Activated naive CD4-positive, alpha-beta T cell treated with anti-CD3 and anti-CD28 coated beads, Interleukin-2, amount 50 U/mL, for 72 hours (primary cell): ENCODE measurements around the gene THNSL1. TPM values are rescaled to one million over a fixed set of nuclear protein-coding genes. Genes with fewer than 3 reads are reported as not detected.
A peak's percentile ranks its signal among the peaks of the same experiment; 100 is the strongest.
"Not testable (repeated sequence)": the region's sequence is repeated elsewhere in the genome, so short reads cannot be mapped to it uniquely, and the experiment has no call there.

Experiments used
- ATAC-seq, 2 donors: fragments of 150-1000 bp; cut with Tn5 transposase; 2 replicates each; pipeline ENCODE4 v1.10.0; 2021; ENCODE audit warnings: mild to moderate bottlenecking in 2 of 2, moderate library complexity in 2 of 2
- DNase-seq, 2 donors: peaks; one replicate each; pipeline ENCODE4 v3.0.0; 2021 to 2022; ENCODE audit warnings: low spot score in 2 of 2
- H3K27ac Mint-ChIP-seq, 2 donors: one replicate each; pipeline ENCODE4 v1.8.0; 2022; ENCODE audit warnings: mild to moderate bottlenecking in 2 of 2, mixed read lengths in 2 of 2
- H3K36me3 Mint-ChIP-seq, 2 donors: one replicate each; pipeline ENCODE4 v1.8.0; 2022; ENCODE audit warnings: mixed read lengths in 2 of 2
- H3K9me3 Mint-ChIP-seq, 2 donors: one replicate each; pipeline ENCODE4 v1.8.0; 2022; ENCODE audit warnings: mixed read lengths in 2 of 2
- total RNA-seq, 2 donors: library from RNA; stranded (reverse); gene quantifications; one replicate each; pipeline ENCODE4 v1.2.3, GENCODE V29; 2022

The THNSL1 gene
- 1 to 10 TPM; 3.7 to 6.7 TPM for total RNA-seq

- DNase-seq, result peak; percentile 93 to 97
Observed at GRCh38 chr10:25016376-25017153, at the start of gene THNSL1. Gene THNSL1 (plus strand): TSS chr10:25016612. CDS start chr10:25023224, 6,612 bp downstream.

DNA sequence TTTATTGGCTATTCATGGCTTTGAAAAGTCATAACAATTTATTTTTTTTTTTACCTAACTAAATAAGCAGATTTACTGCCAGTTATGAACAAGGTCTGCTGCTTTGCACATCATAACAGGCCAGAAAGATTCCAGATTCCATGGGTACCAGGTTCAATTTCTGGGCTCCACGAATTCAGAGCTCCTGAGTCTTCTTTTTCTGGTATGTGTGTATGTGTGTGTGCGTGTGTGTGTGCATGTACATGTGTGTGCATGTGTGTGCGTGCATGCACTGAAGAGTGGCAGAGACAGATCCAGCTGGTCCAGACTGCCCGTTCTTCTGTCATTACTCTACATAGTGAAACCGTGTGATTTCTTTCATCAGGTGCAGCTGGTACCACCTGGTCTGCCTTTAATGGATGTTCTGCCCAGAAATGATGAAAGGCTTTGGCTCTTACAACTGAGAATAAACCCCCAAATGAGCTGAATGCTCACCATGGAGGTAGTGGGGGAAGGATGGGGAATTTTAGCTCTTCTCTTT is 49.4 kb upstream of the THNSL1 start:
- ATAC-seq (no peak), DNase-seq (no peak)
- Mint-ChIP-seq H3K27ac (no peak overlapping the region), H3K36me3 (no peaks in the 10 kb centered on the region), H3K9me3 (no peaks in the 10 kb centered on the region)

More at GRCh38 chr10:25016376-25017153, at the start of gene THNSL1:
- Mint-ChIP-seq H3K9me3 (peaks cover 0 to 14% of the 10 kb centered on the region in 2 donors), H3K27ac (peak within 1 kb of the TSS; percentile 92 to 98), H3K36me3 (peaks cover 10 to 21% of the 10 kb centered on the region in 2 donors)
- ATAC-seq, result peak; percentile 97 to 98

- Mint-ChIP-seq H3K36me3 (no peaks in the 10 kb centered on the region), H3K9me3 (no peaks in the 10 kb centered on the region), H3K27ac (no peak overlapping the region)
- DNase-seq (no peak), ATAC-seq (no peak)
Observed at GRCh38 chr10:24968349-24968748, 48.1 kb upstream of the THNSL1 start.

- H3K27ac Mint-ChIP-seq, H3K36me3 Mint-ChIP-seq, ATAC-seq, DNase-seq, H3K9me3 Mint-ChIP-seq: not testable (repeated sequence)
Observed at GRCh38 chr10:24968951-24969350, 47.5 kb upstream of the THNSL1 start.

GRCh38 chr10:24969841-24970281 is 46.6 kb upstream of the THNSL1 start:
- no peak for ATAC-seq
- no peak overlapping the region for H3K27ac Mint-ChIP-seq
- H3K36me3 Mint-ChIP-seq, result no peaks in the 10 kb centered on the region
- DNase-seq, result no peak
- no peaks in the 10 kb centered on the region for H3K9me3 Mint-ChIP-seq

GRCh38 chr10:24971374-24971773 is 45.0 kb upstream of the THNSL1 start:
- DNase-seq, result no peak
- no peak for ATAC-seq
- Mint-ChIP-seq H3K36me3 (no peaks in the 10 kb centered on the region), H3K27ac (no peak overlapping the region), H3K9me3 (no peaks in the 10 kb centered on the region)

- ATAC-seq (no peak), DNase-seq (no peak)
- no peaks in the 10 kb centered on the region for H3K9me3 Mint-ChIP-seq
- no peaks in the 10 kb centered on the region for H3K36me3 Mint-ChIP-seq
- no peak overlapping the region for H3K27ac Mint-ChIP-seq
Observed at GRCh38 chr10:24973163-24973562, 43.2 kb upstream of the THNSL1 start.

DNA sequence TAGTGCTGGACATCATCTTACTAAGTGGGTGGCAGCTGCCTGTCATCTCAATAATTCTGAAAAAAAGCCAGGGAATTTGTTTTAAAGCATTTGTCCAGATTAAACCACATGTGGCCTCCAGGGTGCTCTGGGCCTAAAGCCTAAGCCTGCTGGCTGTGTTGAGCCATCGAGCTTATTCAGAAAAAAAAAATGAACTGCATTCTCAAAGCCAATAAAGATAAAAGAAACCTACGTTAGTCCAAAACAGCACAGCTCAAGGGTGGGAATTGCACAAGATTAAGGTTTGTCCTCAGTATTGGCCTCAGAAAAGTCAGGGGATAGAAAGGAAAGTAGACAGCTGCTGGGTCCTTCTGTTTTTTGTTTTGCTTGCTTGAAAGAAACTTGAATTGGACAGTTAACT is 41.4 kb upstream of the THNSL1 start:
- ATAC-seq (no peak), DNase-seq (no peak)
- peaks cover 0 to 2% of the 10 kb centered on the region in 2 donors for H3K36me3 Mint-ChIP-seq
- H3K27ac Mint-ChIP-seq, result no peak overlapping the region
- H3K9me3 Mint-ChIP-seq, result peaks cover 2 to 4% of the 10 kb centered on the region in 2 donors

GRCh38 chr10:24979685-24980084 is 36.7 kb upstream of the THNSL1 start:
- DNase-seq, result no peak
- Mint-ChIP-seq H3K27ac (no peak overlapping the region), H3K36me3 (peaks cover 0 to 6% of the 10 kb centered on the region in 2 donors), H3K9me3 (peaks cover 5 to 7% of the 10 kb centered on the region in 2 donors)
- no peak for ATAC-seq

DNA sequence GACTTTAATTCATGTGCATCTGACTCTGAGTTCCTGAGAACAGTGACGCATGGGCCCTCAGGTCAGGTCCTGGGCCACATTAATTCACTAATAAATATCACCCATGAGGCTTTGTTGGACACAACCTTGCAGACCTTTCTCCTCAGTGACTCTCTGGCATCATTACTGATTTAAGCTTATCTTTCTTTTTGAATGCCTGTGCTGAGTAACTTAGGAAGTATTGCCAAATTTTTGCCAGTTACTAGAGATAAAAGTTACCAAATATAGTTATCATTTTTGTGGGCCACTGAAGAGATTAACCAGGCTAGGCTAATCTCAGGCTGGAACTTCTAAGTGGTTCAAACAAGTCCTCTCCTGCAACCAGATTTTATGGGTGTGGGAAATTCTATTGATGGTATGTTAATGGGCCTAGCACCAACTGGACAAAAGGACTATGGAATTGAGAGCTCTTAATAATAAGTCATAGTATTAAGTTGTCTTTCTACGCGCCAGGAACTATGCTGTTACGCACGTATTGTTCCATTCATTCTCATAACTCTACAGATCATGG is 35.2 kb upstream of the THNSL1 start:
- Mint-ChIP-seq H3K36me3 (peaks cover 0 to 6% of the 10 kb centered on the region in 2 donors), H3K9me3 (peaks cover 5 to 7% of the 10 kb centered on the region in 2 donors), H3K27ac (no peak overlapping the region)
- DNase-seq (no peak), ATAC-seq (no peak)

GRCh38 chr10:24982319-24983112 is 33.9 kb upstream of the THNSL1 start:
- DNase-seq (no peak), ATAC-seq (no peak)
- H3K9me3 Mint-ChIP-seq, result peaks cover 5 to 7% of the 10 kb centered on the region in 2 donors
- H3K36me3 Mint-ChIP-seq, result peaks cover 0 to 6% of the 10 kb centered on the region in 2 donors
- no peak overlapping the region for H3K27ac Mint-ChIP-seq

DNA sequence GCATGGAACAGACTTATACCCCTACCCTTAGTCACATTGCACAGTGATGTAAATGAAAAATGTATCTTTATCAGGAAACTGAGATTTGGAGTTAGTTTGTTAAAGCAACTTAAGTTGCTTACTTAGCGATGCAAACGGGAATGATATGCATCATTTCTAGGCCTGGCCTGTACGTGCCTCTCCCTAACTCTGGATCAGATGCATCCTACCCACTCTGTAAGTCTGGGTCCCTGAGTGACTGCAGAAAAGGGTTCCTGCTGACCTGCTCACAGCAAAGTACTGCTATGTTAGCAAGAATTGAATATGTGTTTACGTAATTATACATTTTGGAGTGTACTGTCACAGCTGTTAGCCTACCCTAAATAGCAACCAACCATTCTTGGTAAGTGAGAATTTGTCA is 33.3 kb upstream of the THNSL1 start:
- DNase-seq, result no peak
- peaks cover 0 to 6% of the 10 kb centered on the region in 2 donors for H3K36me3 Mint-ChIP-seq
- peaks cover 5 to 7% of the 10 kb centered on the region in 2 donors for H3K9me3 Mint-ChIP-seq
- no peak overlapping the region for H3K27ac Mint-ChIP-seq
- no peak for ATAC-seq

DNA sequence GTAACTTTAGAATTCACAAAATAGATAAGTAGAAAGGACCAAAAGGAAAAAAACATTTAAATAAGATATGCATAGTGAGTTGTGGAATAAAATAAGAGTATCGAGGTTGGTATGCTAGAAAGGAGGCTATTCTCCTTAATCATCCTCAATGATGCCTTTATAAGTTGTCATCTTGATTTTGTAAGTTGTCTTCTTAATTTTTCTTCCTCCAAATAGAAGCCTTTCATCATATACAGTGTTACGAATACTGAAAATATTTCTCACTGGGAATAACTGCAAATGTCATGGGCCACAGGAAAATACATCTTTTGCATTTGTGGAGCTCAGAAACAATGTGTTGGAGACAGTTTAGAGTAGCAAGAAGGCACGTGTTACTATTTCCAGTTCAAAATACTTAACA is 32.5 kb upstream of the THNSL1 start:
- DNase-seq (no peak), ATAC-seq (no peak)
- Mint-ChIP-seq H3K36me3 (peaks cover 0 to 6% of the 10 kb centered on the region in 2 donors), H3K9me3 (peaks cover 5 to 7% of the 10 kb centered on the region in 2 donors), H3K27ac (no peak overlapping the region)

DNA sequence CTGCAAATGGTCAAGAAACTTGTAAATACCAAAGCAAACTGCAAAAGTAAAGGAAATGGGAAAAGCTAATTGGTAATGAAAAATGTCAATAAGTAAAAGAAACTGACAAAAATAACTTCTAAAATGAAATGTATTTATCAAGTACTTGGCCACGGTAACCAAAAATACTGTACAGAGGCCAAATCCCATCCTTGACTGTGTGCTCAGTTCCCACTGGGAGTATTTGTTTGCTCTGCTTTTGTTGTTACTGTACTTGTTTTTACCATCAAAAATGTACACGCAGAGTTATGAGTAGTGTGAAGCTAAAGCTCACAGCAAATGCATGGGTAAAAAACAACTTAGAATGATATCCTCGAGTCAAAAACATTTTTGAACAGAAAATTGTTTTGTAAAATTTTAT is 31.5 kb upstream of the THNSL1 start:
- ATAC-seq (no peak), DNase-seq (no peak)
- Mint-ChIP-seq H3K9me3 (peaks cover 4% of the 10 kb centered on the region in 2 donors), H3K27ac (no peak overlapping the region), H3K36me3 (peaks cover 0 to 4% of the 10 kb centered on the region in 2 donors)

DNA sequence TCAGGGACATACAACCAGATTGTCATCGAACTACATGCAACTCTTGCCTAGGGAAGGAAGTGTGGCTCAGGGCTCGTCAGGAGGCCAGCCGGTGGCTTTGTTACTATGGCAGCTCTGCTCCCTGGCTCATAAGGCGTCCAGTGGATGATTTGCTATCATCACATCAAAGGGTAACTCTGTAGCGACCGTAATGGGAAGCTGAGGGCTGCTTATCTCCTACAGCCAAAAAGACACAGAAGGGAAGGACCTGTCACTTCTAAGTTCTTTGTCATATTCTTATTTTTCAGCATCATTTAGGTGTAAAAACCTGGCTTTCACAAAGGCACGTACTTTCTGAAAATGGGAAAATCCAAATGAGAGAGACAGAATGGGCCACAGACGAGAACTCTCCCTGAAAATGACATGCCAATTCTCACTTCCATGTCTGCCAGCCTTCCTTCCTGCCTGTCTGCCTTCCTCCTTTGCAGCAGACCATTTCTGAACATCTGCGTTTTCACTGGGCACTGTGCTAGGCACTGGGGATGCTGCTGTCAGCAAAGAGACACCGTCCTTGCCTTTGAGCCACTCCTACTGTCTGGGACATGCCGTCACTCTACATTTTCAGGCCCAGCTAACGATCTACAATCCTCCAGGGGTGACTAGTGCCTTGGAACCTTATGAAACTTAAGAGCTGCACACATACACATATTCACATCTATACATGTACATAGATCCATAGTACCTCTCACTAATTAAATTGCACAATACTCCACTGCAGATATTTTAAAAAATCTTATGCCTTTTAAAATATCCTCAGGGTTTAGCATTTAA is 27.4 kb upstream of the THNSL1 start:
- H3K9me3 Mint-ChIP-seq, result no peaks in the 10 kb centered on the region
- DNase-seq (no peak), ATAC-seq (no peak)
- H3K36me3 Mint-ChIP-seq, result no peaks in the 10 kb centered on the region
- no peak overlapping the region for H3K27ac Mint-ChIP-seq

DNA sequence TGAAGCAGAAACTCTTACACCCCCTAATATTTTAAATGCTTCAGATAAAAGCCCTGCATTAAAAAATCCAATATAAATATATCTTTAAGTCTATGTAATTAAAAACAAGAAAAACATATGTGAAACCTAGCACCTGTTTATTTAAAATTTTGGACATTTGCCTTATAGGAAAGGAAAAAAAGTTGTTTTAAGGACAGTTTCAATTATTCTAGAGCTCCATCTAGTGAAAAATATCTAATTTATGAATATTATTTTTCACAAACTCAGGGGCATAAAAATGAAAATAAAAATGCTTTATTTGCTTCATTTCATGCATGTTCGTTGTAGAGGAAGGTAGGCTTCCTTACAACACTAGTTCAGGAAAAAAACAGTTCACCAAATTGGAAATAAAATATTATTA is 26.5 kb upstream of the THNSL1 start:
- ATAC-seq (no peak), DNase-seq (no peak)
- Mint-ChIP-seq H3K27ac (no peak overlapping the region), H3K9me3 (no peaks in the 10 kb centered on the region), H3K36me3 (no peaks in the 10 kb centered on the region)
